ENCODE results near the gene KIF21A.
"Not testable (repeated sequence)": the region's sequence is repeated elsewhere in the genome, so short reads cannot be mapped to it uniquely, and the experiment has no call there.

The KIF21A gene

DNA sequence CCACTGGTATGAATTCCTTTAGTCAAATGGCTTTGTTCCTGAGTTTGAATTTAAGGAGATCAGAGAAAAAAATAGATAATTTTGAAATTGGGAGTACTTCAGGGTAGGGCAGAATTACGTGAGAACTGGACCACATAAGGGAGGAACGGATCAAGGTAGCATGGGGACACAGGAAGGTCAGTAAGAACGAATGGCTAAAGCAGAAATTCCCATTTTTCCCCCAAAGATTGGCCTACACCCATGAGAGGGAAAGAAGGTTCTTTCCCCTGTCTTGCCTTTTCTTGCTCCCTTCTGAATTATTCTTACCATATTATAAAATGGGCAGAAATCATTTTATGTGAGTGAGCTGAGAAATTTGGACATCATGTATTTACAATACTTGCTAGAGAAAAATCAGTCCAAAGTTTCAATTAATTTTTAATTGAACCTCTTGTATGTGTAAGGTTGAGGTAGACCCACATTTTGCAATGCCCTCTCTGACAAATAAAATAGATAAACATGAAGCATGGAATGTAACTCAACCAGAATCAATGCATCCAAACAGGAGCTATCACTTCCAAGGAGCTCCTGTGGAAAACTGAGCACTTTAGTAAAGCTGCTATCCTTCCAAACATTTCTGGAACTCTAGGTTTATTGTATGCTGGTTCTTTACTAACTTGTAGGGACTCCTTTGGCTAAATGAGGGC is 93.8 kb downstream of the KIF21A start:
- no peak for DNase-seq (ENCODE audit: low read depth in 2 of 2)

DNA sequence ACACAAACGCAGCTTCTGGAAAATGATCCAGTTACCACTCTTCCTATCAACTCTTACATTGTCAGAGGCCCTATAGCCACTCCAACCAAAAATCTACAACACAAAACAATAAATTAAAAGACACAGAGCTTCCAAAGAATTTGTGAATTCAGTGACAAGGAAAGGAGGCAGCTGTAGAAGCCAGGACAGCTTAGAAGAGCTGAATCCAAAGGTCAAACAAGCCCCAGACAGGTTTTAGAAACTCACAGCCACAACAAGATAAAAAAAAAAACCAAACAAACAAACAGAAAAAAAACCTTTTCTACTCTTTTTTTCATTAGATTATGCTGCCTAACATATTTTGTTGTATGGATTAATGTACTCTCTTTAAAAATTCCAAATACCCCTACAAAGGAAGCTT is 94.4 kb downstream of the KIF21A start:
- DNase-seq (ENCODE audit: low read depth in 2 of 2), result no peak

GRCh38 chr12:39344926-39345325 is 98.0 kb downstream of the KIF21A start:
- no peak for DNase-seq (ENCODE audit: low read depth in 2 of 2)

DNA sequence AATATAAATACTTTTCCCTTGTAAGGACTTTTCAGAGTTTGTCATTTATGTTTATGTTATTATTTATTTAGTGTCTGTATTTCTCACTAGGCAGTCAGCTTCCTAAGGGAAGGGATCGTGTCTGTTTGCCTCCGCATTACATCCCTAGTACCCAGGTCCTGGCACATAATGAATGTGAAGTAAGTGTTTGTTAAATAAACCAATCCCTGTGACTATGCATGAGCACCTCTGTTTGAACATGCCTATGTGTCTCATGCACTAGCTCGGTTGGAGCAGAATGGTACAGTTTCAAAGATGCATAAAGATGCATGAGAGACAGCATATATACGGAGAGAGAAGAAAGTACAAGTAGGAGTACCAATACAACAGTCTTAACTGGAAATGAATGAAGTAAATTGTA is 99.3 kb downstream of the KIF21A start:
- DNase-seq (ENCODE audit: low read depth in 2 of 2), result no peak

GRCh38 chr12:39341761-39342160 is 101.2 kb downstream of the KIF21A start:
- no peak for DNase-seq (ENCODE audit: low read depth in 2 of 2)

- no peak for DNase-seq (ENCODE audit: low read depth in 2 of 2)
Observed at GRCh38 chr12:39341179-39341578, 101.7 kb downstream of the KIF21A start.

DNA sequence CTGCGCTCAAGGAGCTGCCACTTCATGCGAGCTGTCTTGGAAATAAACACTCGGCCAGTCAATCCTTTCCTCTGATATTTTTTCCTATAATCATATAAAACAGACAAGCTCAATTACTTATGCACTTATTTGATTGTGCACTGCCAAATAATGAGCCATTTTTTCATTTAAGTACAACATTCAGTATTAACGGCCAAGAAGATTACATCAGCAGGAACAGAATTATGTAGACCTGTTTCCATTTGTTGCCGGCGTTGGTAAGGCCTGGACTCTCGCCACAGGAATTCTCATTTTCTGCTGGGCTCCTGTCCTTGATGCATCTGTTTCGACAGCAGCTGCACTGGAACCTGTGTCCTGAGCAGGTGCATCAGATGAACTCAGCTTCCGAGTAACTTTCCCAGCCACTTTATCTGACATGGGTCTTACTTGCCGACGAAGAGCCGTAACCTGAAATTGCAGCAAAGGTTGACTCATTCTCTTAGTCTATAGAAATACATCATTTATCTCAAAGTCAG is 110.2 kb downstream of the KIF21A start:
- DNase-seq (ENCODE audit: low read depth in 2 of 2), result no peak

GRCh38 chr12:39331539-39332261 is 111.2 kb downstream of the KIF21A start:
- DNase-seq (ENCODE audit: low read depth in 2 of 2), result no peak

DNA sequence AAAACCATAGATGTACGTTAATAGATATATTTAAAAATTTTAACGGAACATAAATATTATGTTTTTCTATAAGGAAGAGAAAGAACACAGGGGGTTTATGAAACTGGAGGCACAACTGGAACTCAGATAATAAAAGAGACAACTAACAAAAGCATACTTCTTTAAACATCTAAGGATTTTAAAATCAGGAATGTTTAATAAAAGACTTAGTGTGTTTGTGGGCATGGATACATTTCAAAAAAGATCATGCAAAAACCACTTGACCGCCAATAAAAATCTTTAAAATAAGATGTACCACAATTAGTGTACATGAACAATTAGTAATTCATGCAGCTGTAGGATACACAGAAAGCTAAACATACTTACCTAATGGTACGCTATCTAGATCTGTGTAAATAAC is 113.0 kb downstream of the KIF21A start:
- no peak for DNase-seq (ENCODE audit: low read depth in 2 of 2)

GRCh38 chr12:39329018-39329417 is 113.9 kb downstream of the KIF21A start:
- no peak for DNase-seq (ENCODE audit: low read depth in 2 of 2)

DNA sequence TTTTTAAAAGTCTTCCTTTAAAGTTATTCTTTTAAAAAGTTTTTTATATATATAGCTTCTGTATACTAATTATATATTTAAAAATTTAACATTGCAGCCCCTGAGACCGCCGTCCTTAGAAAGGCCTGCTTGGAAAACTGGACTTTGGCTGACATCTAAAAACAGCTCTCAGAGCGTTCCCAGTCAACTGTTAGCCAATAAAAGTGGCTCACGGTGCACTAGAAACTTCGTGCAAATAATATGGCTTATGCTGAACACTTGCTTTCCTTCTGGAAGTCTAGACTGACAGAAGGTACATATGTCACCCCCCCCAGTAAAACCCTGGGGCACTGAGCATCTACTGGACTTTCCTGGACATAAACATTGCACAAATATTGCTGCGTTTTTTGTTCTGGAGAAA is 115.0 kb downstream of the KIF21A start:
- no peak for DNase-seq (ENCODE audit: low read depth in 2 of 2)

DNA sequence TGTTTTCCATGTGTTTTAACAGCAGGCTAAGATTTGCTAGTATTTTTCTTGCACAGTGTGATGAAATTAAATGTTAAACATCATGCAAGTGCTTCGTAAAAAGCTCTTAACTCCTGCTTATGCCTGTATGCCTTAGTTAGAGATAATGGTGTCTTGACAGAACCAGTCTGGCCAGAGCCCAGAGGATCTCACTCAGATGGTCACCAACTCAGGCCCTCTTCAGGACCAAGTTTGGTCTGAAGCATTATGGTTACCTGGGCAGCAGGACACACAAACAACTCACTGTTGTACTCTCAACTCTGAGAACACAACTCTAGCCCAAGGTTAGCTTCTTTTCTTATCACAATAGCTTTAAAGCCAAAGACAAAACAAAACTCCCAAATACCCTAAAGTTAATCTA is 115.4 kb downstream of the KIF21A start:
- DNase-seq (ENCODE audit: low read depth in 2 of 2), result no peak

GRCh38 chr12:39319180-39319579 is 123.7 kb downstream of the KIF21A start:
- DNase-seq (ENCODE audit: low read depth in 2 of 2), result no peak

DNA sequence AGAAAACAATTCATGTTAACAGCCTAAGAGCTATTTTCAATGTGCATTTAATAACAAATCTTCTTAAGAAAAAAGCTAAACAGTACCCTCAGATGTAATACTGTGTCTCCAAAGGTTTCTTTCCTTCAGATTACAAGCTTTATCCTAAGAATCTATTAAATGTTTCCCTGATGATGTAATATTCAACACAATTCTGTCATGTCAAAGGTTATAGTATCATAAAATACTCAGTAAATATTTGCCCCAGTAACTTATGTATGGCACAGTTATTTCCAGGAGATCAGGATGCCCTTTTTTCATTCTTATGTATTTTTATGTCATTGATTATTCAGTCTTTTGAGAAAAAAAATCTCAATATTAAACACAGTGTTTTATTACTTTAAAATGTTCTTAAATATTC is 128.4 kb downstream of the KIF21A start:
- DNase-seq (ENCODE audit: low read depth in 2 of 2), result no peak

GRCh38 chr12:39309516-39309915 is 133.4 kb downstream of the KIF21A start:
- no peak for DNase-seq (ENCODE audit: low read depth in 2 of 2)

- DNase-seq (ENCODE audit: low read depth in 2 of 2), result no peak
Observed at GRCh38 chr12:39301422-39301821, 141.5 kb downstream of the KIF21A start.

- no peak for DNase-seq (ENCODE audit: low read depth in 2 of 2)
Observed at GRCh38 chr12:39300799-39301198, 142.1 kb downstream of the KIF21A start.

GRCh38 chr12:39297891-39298290 is 145.0 kb downstream of the KIF21A start:
- DNase-seq (ENCODE audit: low read depth in 2 of 2), result no peak

DNA sequence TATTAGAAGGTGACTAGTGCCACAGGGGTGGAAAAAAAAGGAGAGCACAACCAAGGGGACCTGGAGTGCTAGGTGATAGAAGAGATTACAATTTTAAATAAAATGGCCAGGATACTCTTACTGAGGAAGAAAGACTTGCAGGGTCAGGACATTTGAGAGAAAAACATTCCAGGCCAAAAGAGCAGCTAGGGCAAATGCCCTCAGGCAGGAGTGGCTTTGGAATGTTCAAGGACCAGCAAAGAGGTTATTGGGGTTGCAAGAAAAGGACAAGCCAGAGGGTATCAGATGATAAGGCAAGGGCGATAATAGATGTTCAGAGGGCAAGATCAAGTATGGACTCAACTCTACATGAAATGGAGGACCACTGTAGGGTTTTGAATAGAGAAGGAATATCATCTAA is 146.4 kb downstream of the KIF21A start:
- no peak for DNase-seq (ENCODE audit: low read depth in 2 of 2)

DNA sequence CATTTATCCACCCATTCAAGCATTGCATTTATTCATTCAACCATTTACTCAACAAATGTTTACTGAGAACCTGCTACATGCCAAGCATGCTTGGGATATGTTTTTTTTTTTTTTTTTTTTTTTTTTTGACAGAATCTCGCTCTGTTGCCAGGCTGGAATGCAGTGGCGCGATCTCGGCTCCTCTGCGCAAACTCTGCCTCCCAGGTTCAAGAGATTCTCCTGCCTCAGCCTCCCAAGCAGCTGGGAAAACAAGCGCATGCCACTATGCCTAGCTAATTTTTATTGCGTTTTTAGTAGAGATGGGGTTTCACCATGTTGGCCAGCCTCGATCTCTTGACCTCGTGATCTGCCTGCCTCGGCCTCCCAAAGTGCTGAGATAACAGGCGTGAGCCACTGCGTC is 147.3 kb downstream of the KIF21A start:
- DNase-seq (ENCODE audit: low read depth in 2 of 2), result not testable (repeated sequence)

GRCh38 chr12:39294715-39295114 is 148.2 kb downstream of the KIF21A start:
- no peak for DNase-seq (ENCODE audit: low read depth in 2 of 2)

DNA sequence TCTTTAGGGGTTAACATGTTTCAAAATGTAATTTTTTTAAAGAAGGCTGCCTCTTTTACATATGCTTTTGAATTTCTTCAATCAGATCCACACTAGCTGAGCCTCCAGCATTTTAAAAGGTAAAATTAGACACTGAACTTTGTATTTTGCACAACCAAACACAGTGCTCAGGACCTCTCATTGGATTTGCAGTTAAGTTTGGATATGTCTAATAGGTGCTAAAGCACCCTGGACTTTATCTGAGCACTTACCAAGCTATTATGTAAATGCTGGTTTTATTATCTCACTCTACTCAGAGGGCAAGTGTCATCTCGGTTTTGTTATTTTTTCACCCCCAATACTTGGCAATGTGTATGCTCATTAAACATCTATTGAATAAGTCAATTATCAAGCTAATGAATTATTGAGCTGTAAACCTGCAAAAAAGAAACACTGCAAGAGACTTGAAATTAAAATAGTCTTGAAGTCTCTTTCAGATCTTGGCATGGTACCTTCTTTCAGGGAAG is 150.7 kb downstream of the KIF21A start:
- no peak for DNase-seq (ENCODE audit: low read depth in 2 of 2)

GRCh38 chr12:39287817-39288216 is 155.1 kb downstream of the KIF21A start:
- no peak for DNase-seq (ENCODE audit: low read depth in 2 of 2)
